Stimulated activated CD4-positive, alpha-beta T cell treated with anti-CD3 and anti-CD28 coated beads, Interleukin-15, amount 100 ng/mL, for 1 hour (primary cell): ENCODE results near the gene ATRIP.

Experiments used
- DNase-seq, 2 donors: peaks; one replicate each; pipeline ENCODE4 v3.0.0-alpha.2; 2020; ENCODE audit warnings: low read depth in 1 of 2, low spot score in 1 of 2

The ATRIP gene

DNA sequence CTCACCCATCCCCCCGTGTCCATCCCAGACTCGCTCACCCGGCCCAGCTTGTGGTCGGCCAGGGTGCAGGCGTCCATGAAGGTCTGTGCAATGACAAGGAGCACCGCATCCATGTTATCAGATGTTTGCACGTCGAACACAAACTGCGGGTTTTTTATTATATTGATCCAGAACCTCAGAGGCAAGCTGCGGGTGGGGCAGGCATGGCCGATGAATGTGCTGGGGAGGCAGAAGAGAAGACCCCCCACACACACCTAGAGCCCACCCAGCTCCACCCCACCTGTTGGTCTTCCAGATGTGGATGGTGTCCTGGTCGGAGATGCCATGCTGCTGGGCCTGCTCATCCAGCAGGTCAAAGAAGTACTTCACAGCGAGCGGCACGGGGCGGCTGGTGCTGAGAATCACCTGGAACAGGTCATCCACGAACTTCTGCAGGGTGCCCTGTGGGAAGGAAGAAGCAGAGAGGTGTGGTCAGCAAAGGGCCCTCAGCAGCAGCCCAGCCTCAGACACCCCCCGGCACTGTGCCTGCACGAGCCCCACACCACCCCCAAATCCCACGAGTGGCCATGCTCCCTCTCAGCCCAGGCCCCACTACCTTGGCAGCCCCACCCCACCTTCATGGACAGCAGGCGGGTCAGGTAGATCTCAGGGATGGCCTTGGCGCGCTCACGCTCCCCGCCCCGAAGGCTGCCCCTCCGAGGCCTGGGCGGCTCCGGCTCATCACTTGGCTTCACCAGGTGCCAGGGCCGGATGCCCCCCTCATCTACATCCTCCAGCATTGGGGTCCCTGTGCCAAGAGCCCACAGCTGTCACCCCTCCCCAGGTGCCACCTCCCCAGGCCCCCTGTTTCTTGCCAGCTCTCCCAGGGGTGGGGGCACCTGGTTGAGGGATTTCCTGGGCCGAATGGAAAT, 37.0 kb upstream of the ATRIP start:
- no peak for DNase-seq

DNA sequence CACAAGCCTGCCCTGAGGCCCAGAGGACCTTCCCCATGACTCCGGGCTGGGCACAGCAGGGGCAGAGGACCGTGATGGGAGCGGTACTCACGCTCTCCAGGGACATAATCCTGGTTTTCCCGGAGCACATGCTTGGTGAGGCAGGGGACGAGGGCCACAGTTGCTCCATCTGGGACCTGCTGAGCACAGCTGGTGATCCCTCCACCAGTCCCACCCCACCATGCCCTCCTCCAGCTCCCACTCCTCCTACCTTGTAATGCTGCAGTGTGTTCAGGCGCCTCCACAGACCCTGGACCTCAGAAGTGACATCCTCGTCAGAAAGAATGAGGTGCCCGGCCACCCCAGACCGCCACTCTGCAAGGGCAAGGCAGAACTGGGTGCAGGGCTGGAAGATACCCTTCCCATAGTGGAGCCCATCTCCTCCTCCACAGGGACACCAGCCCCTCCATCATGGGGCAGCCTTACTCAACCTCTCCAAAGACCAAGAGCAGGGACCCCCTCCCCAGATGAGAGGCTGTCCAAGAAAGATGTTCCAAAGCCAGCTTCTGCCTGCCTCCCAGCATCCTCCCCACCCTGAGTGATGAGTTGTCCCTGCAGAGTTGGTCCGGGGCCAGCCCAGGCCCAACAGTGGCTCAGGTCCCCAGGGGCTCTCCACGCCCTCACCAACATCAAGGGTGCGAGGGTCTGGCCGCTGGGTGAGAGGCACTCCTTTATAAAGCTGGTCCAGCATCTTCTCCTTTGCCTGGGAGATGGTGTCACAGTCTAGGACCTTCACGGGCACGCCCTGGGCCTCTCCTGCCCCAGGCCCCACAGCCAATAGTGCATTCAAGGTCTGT, 36.1 kb upstream of the ATRIP start:
- no peak for DNase-seq

- no peak for DNase-seq
Measured at GRCh38 chr3:48411041-48411588, 35.4 kb upstream of the ATRIP start.

GRCh38 chr3:48411606-48412374, 34.7 kb upstream of the ATRIP start:
- no peak for DNase-seq

DNA sequence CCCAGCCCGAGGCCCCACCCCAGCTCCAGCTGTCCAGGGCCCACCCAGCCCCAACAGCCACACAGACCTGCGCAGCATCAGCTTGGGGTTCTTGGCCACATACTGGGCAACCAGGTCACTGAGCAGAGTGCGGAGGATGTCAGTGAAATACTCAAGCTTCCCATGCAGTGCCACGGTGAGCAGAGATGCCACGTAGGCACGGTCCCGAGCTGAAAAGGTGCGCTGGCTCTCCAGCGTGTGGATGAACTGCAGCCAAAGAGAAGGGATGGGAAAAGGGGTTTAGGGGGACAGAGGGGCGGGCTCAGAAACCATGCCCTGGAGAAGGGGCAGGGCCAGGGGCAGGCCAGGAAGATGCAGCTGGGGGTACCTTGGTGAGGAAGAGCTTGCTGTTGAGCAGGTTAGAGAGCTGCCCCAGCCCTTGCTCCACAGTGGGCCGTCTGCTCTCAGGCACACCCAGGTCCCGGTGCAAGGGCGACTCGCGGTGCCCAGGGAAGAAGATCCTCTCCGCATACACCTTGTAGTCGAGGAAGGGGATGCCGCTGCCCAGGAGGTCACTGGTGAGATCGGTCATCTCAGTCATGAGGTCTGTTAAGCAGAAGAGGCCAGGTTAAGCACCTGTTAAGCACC, 34.0 kb upstream of the ATRIP start:
- DNase-seq, result no peak

- no peak for DNase-seq
Measured at GRCh38 chr3:48413086-48413485, 33.5 kb upstream of the ATRIP start.

- DNase-seq, result no peak
Measured at GRCh38 chr3:48413611-48414010, 32.9 kb upstream of the ATRIP start.

DNA sequence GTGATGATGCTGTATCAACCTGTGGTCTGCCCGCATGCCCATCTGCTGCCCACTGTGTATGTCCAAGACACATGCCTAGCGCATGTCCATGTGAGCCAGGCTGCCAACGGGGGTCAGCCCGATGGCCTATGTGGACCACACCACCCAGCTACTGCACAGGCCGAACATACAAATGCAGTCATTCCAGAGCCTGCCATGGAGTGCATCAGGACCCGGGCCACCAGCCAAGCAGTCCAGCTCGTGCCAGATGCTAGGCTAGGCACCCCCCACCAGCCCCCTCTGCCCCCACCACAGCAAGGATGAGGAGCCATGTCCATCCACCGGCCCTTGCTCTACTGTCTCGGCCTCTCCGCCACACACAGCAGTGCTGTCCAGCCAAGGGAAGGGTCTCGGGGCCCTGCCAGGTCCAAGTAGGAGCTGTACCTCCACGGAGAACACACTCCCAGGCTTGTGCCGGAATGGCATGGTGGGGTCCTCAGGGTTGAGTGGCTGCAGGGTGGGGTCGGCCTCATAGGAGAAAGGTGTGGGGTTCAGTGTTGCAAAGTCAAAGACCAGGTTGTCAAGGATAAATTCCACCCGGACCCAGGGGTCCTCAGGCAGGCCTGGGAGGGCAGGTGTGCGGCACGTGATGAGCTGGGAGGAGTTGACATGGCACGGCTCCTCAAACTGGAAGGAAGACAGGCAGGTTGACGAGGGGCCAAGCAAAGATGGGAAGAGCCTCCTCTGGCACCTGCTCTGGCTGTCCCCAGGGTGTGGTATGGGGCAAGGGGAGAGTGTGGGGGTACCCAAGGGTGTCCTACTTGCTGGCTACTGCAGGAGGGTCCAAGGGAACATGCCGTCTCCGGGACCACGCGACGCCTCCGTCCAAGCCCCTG, 31.9 kb upstream of the ATRIP start:
- DNase-seq, result no peak

GRCh38 chr3:48415251-48415953, 31.1 kb upstream of the ATRIP start:
- DNase-seq, result no peak

- DNase-seq, result no peak
Measured at GRCh38 chr3:48416091-48416505, 30.4 kb upstream of the ATRIP start.

GRCh38 chr3:48416546-48416945, 30.0 kb upstream of the ATRIP start:
- no peak for DNase-seq

- DNase-seq, result no peak
Measured at GRCh38 chr3:48417529-48418108, 28.9 kb upstream of the ATRIP start.

GRCh38 chr3:48418140-48418539, 28.4 kb upstream of the ATRIP start:
- no peak for DNase-seq

GRCh38 chr3:48418651-48419050, 27.9 kb upstream of the ATRIP start:
- no peak for DNase-seq

GRCh38 chr3:48419149-48419548, 27.4 kb upstream of the ATRIP start:
- no peak for DNase-seq

GRCh38 chr3:48419597-48419996, 26.9 kb upstream of the ATRIP start:
- no peak for DNase-seq

GRCh38 chr3:48420561-48420960, 26.0 kb upstream of the ATRIP start:
- no peak for DNase-seq

GRCh38 chr3:48422272-48422671, 24.3 kb upstream of the ATRIP start:
- no peak for DNase-seq

GRCh38 chr3:48422681-48423080, 23.9 kb upstream of the ATRIP start:
- no peak for DNase-seq
